ENCODE results near the gene STAT1. TPM values are rescaled to one million over a fixed set of nuclear protein-coding genes. Genes with fewer than 3 reads are reported as not detected.

The STAT1 gene
- total and polyA plus RNA-seq, 9 of the 15 experiments (the other 6 are each of a cell fraction or from before 2014, with no cell fraction given): 8.7 to 34.4 (median 26.8) TPM

DNA sequence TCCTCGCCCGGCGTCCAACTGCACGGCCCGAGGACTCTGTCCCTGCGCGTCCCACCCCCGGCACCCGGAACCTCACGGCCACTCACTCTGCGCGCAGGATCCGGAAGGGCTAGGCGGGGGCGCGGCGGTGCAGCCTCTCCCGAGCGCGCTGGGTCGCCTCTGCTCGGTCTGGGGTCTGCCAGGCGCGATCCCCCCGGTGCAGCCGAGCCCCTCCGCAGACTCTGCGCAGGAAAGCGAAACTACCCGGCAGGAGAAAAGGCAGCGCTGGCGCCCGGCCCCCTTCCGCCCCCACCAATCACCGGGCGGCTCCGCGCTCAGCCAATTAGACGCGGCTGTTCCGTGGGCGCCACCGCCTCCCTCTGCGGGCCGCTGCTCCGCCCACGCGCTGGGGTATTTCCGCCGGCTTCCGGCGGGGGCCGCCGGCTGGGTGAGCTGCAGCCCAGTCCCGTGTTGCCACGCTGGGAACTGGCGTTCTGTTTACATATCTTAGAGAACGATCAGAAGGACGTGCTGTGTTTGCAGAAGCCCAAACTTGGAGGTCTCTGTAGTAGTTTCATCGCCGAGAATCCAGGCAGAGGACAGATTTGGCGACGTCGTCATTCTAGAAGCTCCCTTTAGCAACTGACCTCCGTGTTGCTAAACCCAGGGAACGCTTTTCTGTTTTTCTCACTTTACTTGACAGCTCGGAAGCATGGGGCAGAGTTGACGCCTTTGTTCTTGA, at the start of gene STAT1 (continued):
- TF ChIP-seq, protein P1, sequence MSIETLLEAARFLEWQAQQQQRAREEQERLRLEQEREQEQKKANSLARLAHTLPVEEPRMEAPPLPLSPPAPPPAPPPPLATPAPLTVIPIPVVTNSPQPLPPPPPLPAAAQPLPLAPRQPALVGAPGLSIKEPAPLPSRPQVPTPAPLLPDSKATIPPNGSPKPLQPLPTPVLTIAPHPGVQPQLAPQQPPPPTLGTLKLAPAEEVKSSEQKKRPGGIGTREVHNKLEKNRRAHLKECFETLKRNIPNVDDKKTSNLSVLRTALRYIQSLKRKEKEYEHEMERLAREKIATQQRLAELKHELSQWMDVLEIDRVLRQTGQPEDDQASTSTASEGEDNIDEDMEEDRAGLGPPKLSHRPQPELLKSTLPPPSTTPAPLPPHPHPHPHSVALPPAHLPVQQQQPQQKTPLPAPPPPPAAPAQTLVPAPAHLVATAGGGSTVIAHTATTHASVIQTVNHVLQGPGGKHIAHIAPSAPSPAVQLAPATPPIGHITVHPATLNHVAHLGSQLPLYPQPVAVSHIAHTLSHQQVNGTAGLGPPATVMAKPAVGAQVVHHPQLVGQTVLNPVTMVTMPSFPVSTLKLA (conservative IDR thresholded peaks at IDR 0.05): peak; percentile 92 to 97
- TF ChIP-seq HNRNPLL (IDR thresholded peaks at IDR 0.05; ENCODE audit: low read depth, low read length, poor library complexity, severe bottlenecking): peak; percentile 79
- TF ChIP-seq HCFC1 (IDR thresholded peaks at IDR 0.05; ENCODE audit: low read depth, low read length): 0 out of 2 replicates have a peak, but pooled peaks have one; percentile 37
- peak; percentile 82 for TF ChIP-seq BHLHE40 (IDR thresholded peaks at IDR 0.05; ENCODE audit: low read length)
- TF ChIP-seq ELK3 (CRISPR knock-in tag; IDR thresholded peaks at IDR 0.05): no peak
- no peak for TF ChIP-seq NELFE (IDR thresholded peaks at IDR 0.05; ENCODE audit: insufficient read depth, insufficient read length)
- TF ChIP-seq, protein P2, sequence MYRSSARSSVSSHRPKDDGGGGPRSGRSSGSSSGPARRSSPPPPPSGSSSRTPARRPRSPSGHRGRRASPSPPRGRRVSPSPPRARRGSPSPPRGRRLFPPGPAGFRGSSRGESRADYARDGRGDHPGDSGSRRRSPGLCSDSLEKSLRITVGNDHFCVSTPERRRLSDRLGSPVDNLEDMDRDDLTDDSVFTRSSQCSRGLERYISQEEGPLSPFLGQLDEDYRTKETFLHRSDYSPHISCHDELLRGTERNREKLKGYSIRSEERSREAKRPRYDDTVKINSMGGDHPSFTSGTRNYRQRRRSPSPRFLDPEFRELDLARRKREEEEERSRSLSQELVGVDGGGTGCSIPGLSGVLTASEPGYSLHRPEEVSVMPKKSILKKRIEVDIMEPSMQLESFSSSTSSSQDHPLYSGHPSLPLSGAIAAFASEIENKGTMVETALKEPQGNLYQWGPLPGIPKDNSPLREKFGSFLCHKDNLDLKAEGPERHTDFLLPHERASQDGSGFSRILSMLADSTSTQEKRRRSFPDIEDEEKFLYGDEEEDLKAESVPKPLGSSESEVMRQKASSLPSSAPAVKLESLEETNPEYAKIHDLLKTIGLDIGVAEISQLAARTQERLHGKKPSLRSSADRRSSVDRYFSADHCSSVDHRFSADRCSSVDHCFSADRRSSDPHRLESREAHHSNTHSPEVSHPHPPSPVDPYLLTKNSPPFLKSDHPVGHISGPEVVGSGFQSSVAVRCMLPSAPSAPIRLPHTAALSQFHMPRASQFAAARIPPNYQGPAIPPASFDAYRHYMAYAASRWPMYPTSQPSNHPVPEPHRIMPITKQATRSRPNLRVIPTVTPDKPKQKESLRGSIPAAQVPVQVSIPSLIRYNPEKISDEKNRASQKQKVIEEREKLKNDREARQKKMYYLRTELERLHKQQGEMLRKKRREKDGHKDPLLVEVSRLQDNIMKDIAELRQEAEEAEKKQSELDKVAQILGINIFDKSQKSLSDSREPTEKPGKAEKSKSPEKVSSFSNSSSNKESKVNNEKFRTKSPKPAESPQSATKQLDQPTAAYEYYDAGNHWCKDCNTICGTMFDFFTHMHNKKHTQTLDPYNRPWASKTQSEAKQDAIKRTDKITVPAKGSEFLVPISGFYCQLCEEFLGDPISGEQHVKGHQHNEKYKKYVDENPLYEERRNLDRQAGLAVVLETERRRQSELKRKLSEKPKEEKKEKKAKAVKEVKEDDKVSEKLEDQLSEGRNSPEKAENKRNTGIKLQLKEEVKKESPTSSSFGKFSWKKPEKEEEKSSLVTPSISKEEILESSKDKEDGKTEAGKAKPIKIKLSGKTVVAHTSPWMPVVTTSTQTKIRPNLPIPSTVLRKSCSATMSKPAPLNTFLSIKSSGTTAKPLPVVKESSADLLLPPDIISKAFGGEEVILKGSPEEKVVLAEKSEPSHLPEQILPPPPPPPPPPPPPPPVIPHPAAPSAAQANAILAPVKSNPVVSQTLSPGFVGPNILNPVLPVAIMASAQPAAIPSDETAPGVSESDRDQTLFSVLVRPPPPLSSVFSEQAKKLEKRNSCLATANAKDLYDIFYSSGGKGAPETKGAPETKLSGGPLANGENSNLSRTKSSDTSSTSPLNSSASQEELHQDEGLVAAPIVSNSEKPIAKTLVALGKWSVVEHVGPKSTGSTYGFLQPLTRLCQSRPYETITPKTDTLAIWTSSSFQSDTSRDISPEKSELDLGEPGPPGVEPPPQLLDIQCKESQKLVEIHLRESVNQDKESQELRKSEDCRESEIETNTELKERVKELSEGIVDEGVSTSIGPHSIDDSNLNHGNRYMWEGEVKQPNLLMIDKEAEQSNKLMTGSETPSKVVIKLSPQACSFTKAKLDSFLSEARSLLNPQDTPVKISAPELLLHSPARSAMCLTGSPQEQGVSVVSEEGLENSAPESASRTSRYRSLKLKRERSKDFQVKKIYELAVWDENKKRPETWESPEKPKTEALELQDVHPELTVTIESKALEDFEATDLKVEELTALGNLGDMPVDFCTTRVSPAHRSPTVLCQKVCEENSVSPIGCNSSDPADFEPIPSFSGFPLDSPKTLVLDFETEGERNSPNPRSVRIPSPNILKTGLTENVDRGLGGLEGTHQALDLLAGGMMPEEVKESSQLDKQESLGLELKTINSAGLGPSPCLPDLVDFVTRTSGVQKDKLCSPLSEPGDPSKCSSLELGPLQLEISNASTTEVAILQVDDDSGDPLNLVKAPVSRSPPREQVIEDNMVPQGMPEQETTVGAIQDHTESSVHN (IDR thresholded peaks at IDR 0.05; ENCODE audit: borderline replicate concordance in 1 of 2, low read depth in 1 of 2): 0 out of 4 replicates have a peak, but pooled peaks of 1 of the 2 experiments have one; percentile 28
- no peak for TF ChIP-seq BRD4 (IDR thresholded peaks at IDR 0.05)
- TF ChIP-seq BACH1 (tag; IDR thresholded peaks at IDR 0.05): no peak
- TF ChIP-seq TBP (optimal IDR thresholded peaks at IDR 0.05; ENCODE audit: low read depth, low read length): peak; percentile 67
- TF ChIP-seq ZNF232 (CRISPR knock-in tag; IDR thresholded peaks at IDR 0.05): 0 out of 2 replicates have a peak, but pooled peaks have one; percentile 62
- TF ChIP-seq, protein P3, sequence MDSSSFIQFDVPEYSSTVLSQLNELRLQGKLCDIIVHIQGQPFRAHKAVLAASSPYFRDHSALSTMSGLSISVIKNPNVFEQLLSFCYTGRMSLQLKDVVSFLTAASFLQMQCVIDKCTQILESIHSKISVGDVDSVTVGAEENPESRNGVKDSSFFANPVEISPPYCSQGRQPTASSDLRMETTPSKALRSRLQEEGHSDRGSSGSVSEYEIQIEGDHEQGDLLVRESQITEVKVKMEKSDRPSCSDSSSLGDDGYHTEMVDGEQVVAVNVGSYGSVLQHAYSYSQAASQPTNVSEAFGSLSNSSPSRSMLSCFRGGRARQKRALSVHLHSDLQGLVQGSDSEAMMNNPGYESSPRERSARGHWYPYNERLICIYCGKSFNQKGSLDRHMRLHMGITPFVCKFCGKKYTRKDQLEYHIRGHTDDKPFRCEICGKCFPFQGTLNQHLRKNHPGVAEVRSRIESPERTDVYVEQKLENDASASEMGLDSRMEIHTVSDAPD (CRISPR knock-in tag; IDR thresholded peaks at IDR 0.05): no peak
- TF ChIP-seq PCBP2 (IDR thresholded peaks at IDR 0.05; ENCODE audit: low read depth, low read length, poor library complexity, severe bottlenecking): peak; percentile 48

Data from K562 (cell line).